Dermis blood vessel endothelial cell (primary cell): ENCODE results near the gene THSD8. TPM values are rescaled to one million over a fixed set of nuclear protein-coding genes. Genes with fewer than 3 reads are reported as not detected.

Source experiments
- DNase-seq: peaks from one replicate; pipeline ENCODE4 v3.0.0; 2010
- total RNA-seq: library from RNA; depleted of rRNA; stranded (reverse); fragments of >200 nt; gene quantifications from 2 replicates; pipeline ENCODE4 v1.2.3, GENCODE V29; 2014

THSD8 gene
- total RNA-seq, 1 donor from 2014 or later, result not detected

GRCh38 chr19:12779162-12779993 is 22.5 kb upstream of the THSD8 start:
- DNase-seq, result peak; percentile 74

GRCh38 chr19:12782174-12782423 is 19.8 kb upstream of the THSD8 start:
- DNase-seq, result no peak

- DNase-seq, result peak; percentile 97
Measured at GRCh38 chr19:12782424-12783290, 19.2 kb upstream of the THSD8 start.

GRCh38 chr19:12783291-12783848 is 18.5 kb upstream of the THSD8 start:
- DNase-seq, result no peak

GRCh38 chr19:12783849-12784393 is 17.9 kb upstream of the THSD8 start:
- no peak for DNase-seq

GRCh38 chr19:12784394-12784870 is 17.4 kb upstream of the THSD8 start:
- no peak for DNase-seq

GRCh38 chr19:12784871-12785430 is 16.9 kb upstream of the THSD8 start:
- no peak for DNase-seq

GRCh38 chr19:12785431-12786031 is 16.3 kb upstream of the THSD8 start:
- no peak for DNase-seq

GRCh38 chr19:12786141-12786870 is 15.6 kb upstream of the THSD8 start:
- no peak for DNase-seq

- DNase-seq, result no peak
Measured at GRCh38 chr19:12786952-12787351, 14.9 kb upstream of the THSD8 start.

GRCh38 chr19:12787458-12787857 is 14.4 kb upstream of the THSD8 start:
- no peak for DNase-seq

- DNase-seq, result no peak
Measured at GRCh38 chr19:12788042-12788681, 13.7 kb upstream of the THSD8 start.

GRCh38 chr19:12788682-12789097 is 13.2 kb upstream of the THSD8 start:
- DNase-seq, result peak; percentile 82

- DNase-seq, result no peak
Measured at GRCh38 chr19:12789098-12789903, 12.6 kb upstream of the THSD8 start.

- peak; percentile 96 for DNase-seq
Measured at GRCh38 chr19:12789904-12790619, 11.8 kb upstream of the THSD8 start.

GRCh38 chr19:12790628-12791344 is 11.1 kb upstream of the THSD8 start:
- DNase-seq, result no peak

- peak; percentile 99 for DNase-seq
Measured at GRCh38 chr19:12791345-12792050, 10.4 kb upstream of the THSD8 start, which contains the start of gene JUNB. JUNB (plus strand) TSS chr19:12791486; CDS start chr19:12791772, 286 bp downstream.
